Caco-2 (cell line): ENCODE measurements around the gene GRM7. TPM values are rescaled to one million over a fixed set of nuclear protein-coding genes. Genes with fewer than 3 reads are reported as not detected.

Experiments
- BruUV-seq: library from RNA; stranded (reverse); fragments of 400-500 nt; replicated peaks from 2 replicates; lab custom pipeline; 2021; lab: Mats Ljungman, UMichigan
- CTCF ChIA-PET: fragments of 300-600 bp; sonication (Branson Sonifier 250); formaldehyde crosslinking; loops from one replicate; lab custom pipeline; 2022; ENCODE audit warnings: antibody characterized with exemption; lab: Charles Lee
- POLR2A ChIA-PET: fragments of 300-600 bp; sonication (Branson Sonifier 250); formaldehyde crosslinking; loops from one replicate; lab custom pipeline; 2022; ENCODE audit warnings: antibody characterized with exemption; lab: Charles Lee
- DNase-seq, 2 experiments: peaks; one replicate each; pipeline versions ENCODE4 v3.0.0 to v3.0.0-alpha.2; 2020 to 2022
- H3K27me3 ChIP-seq: replicated peaks from 2 replicates; pipeline ENCODE4 v1.6.0; 2011; ENCODE audit warnings: low read length; ENCODE audit not compliant: control insufficient read depth, insufficient read depth
- H3K36me3 ChIP-seq: 2 replicates; pipeline ENCODE4 v1.5.1; 2011; ENCODE audit warnings: low read length; ENCODE audit not compliant: control insufficient read depth, insufficient read depth
- H3K4me1 ChIP-seq: fragments of 250-450 bp; sonication (Bioruptor Pico); 2 replicates; pipeline ENCODE4 v1.5.1; 2020; ENCODE audit warnings: mild to moderate bottlenecking
- H3K4me3 ChIP-seq: 2 replicates; pipeline ENCODE4 v1.5.1; 2011; ENCODE audit warnings: low read depth, mild to moderate bottlenecking, control low read depth, low read length
- H3K9me3 ChIP-seq: fragments of 250-450 bp; sonication (Bioruptor Pico); 2 replicates; pipeline ENCODE4 v1.5.1; 2020; ENCODE audit warnings: mild to moderate bottlenecking, moderate library complexity
- H3K27ac Mint-ChIP-seq: one replicate; pipeline ENCODE4 v1.8.0; 2022; ENCODE audit warnings: mixed read lengths; ENCODE audit not compliant: unreplicated experiment
- H3K27me3 Mint-ChIP-seq: one replicate; pipeline ENCODE4 v1.8.0; 2022; ENCODE audit warnings: mixed read lengths; ENCODE audit not compliant: insufficient read depth, unreplicated experiment
- H3K36me3 Mint-ChIP-seq: one replicate; pipeline ENCODE4 v1.8.0; 2022; ENCODE audit warnings: mild to moderate bottlenecking, mixed read lengths; ENCODE audit not compliant: insufficient read depth, unreplicated experiment
- H3K4me1 Mint-ChIP-seq: one replicate; pipeline ENCODE4 v1.8.0; 2022; ENCODE audit warnings: low read depth, mixed read lengths; ENCODE audit not compliant: unreplicated experiment
- H3K4me3 Mint-ChIP-seq: one replicate; pipeline ENCODE4 v1.8.0; 2022; ENCODE audit warnings: mild to moderate bottlenecking, moderate library complexity, mixed read lengths; ENCODE audit not compliant: unreplicated experiment
- H3K9me3 Mint-ChIP-seq: one replicate; pipeline ENCODE4 v1.8.0; 2022; ENCODE audit warnings: mixed read lengths; ENCODE audit not compliant: unreplicated experiment
- intact Hi-C: fragments of 100-400 bp; cut with micrococcal nuclease; formaldehyde crosslinking; loops from one replicate; pipeline ENCODE4 v1.10.0; 2022; ENCODE audit not compliant: unreplicated experiment
- total RNA-seq: library from RNA; stranded (reverse); gene quantifications from 2 replicates; pipeline ENCODE4 v1.2.3, GENCODE V29; 2022
- TF ChIP-seq, protein P1 (sequence below), 2 experiments: fragments of 200-600 bp in 1 of 2; IDR thresholded peaks; 1 replicate in 1 of 2; 2 replicates in 1 of 2; pipeline versions ENCODE4 v1.5.1 to v1.8.0; 2011 to 2022; ENCODE audit warnings: antibody characterized with exemption in 1 of 2, control low read depth in 1 of 2, inconsistent platforms in 1 of 2, low read depth in 1 of 2, low read length in 1 of 2, mild to moderate bottlenecking in 1 of 2, moderate library complexity in 1 of 2; ENCODE audit not compliant: insufficient read depth in 1 of 2, severe bottlenecking in 1 of 2, unreplicated experiment in 1 of 2

Gene GRM7
- total RNA-seq, 1 experiment from 2014 or later: not detected

GRCh38 chr3:7637694-7638093 lies 776.8 kb downstream of the GRM7 start:
- Mint-ChIP-seq H3K9me3 (no peaks in the 10 kb centered on the region), H3K36me3 (no peaks in the 10 kb centered on the region), H3K4me3 (no peak overlapping the region), H3K27me3 (peaks cover 14% of the 10 kb centered on the region), H3K27ac (no peak overlapping the region), H3K4me1 (no peaks in the 10 kb centered on the region)
- ChIA-PET CTCF (no interaction called here), POLR2A (no interaction called here)
- no peaks in the 10 kb centered on the region for H3K4me1 ChIP-seq
- no peaks in the 10 kb centered on the region for H3K36me3 ChIP-seq
- no peak for DNase-seq
- TF ChIP-seq, protein P1, sequence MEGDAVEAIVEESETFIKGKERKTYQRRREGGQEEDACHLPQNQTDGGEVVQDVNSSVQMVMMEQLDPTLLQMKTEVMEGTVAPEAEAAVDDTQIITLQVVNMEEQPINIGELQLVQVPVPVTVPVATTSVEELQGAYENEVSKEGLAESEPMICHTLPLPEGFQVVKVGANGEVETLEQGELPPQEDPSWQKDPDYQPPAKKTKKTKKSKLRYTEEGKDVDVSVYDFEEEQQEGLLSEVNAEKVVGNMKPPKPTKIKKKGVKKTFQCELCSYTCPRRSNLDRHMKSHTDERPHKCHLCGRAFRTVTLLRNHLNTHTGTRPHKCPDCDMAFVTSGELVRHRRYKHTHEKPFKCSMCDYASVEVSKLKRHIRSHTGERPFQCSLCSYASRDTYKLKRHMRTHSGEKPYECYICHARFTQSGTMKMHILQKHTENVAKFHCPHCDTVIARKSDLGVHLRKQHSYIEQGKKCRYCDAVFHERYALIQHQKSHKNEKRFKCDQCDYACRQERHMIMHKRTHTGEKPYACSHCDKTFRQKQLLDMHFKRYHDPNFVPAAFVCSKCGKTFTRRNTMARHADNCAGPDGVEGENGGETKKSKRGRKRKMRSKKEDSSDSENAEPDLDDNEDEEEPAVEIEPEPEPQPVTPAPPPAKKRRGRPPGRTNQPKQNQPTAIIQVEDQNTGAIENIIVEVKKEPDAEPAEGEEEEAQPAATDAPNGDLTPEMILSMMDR (IDR thresholded peaks at IDR 0.05; ENCODE audit: insufficient read depth in 1 of 2, low read depth in 1 of 2, low read length in 1 of 2, severe bottlenecking in 1 of 2, unreplicated experiment in 1 of 2): no peak
- intact Hi-C loops: no loop called here
- H3K4me3 ChIP-seq: no peak overlapping the region
- H3K9me3 ChIP-seq: no peaks in the 10 kb centered on the region
- BruUV-seq: no TSS peak
- no peaks in the 10 kb centered on the region for H3K27me3 ChIP-seq

GRCh38 chr3:7638103-7638502 lies 777.2 kb downstream of the GRM7 start:
- Mint-ChIP-seq H3K9me3 (no peaks in the 10 kb centered on the region), H3K4me3 (no peak overlapping the region), H3K27ac (no peak overlapping the region), H3K36me3 (no peaks in the 10 kb centered on the region), H3K4me1 (no peaks in the 10 kb centered on the region), H3K27me3 (peaks cover 13% of the 10 kb centered on the region)
- POLR2A ChIA-PET: no interaction called here
- TF ChIP-seq, protein P1 (IDR thresholded peaks at IDR 0.05; ENCODE audit: insufficient read depth in 1 of 2, low read depth in 1 of 2, low read length in 1 of 2, severe bottlenecking in 1 of 2, unreplicated experiment in 1 of 2): no peak
- no TSS peak for BruUV-seq
- no peak for DNase-seq
- Histone ChIP-seq H3K4me3 (no peak overlapping the region), H3K9me3 (no peaks in the 10 kb centered on the region), H3K27me3 (no peaks in the 10 kb centered on the region), H3K4me1 (no peaks in the 10 kb centered on the region), H3K36me3 (no peaks in the 10 kb centered on the region)
- intact Hi-C loops: no loop called here
- CTCF ChIA-PET: no interaction called here

DNA sequence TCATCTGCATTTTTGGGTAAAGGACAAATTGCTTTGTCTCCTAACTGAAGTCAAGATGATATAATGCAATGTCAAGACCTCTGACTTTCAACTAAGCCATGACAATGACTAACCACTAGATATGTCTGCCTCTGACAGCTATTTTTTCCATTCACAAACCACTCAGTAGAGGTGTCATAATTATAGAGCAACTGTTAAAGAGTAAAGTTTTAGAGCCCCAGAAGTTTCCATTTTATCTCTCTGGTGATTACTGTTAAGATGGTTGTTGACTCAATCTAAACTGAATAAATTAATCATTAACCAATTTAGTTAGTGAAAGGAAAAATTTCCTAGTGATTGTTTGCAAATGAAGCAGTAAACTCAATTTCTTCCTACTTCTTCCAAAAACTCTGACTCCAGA lies 779.9 kb downstream of the GRM7 start:
- TF ChIP-seq, protein P1 (IDR thresholded peaks at IDR 0.05; ENCODE audit: insufficient read depth in 1 of 2, low read depth in 1 of 2, low read length in 1 of 2, severe bottlenecking in 1 of 2, unreplicated experiment in 1 of 2): no peak
- Histone ChIP-seq H3K36me3 (no peaks in the 10 kb centered on the region), H3K4me1 (no peaks in the 10 kb centered on the region), H3K9me3 (no peaks in the 10 kb centered on the region), H3K4me3 (no peak overlapping the region), H3K27me3 (no peaks in the 10 kb centered on the region)
- no peaks in the 10 kb centered on the region for H3K36me3 Mint-ChIP-seq
- no TSS peak for BruUV-seq
- DNase-seq: no peak
- peaks cover 10% of the 10 kb centered on the region for H3K27me3 Mint-ChIP-seq
- intact Hi-C loops: no loop called here
- H3K9me3 Mint-ChIP-seq: no peaks in the 10 kb centered on the region
- CTCF ChIA-PET: no interaction called here
- H3K27ac Mint-ChIP-seq: no peak overlapping the region
- no peaks in the 10 kb centered on the region for H3K4me1 Mint-ChIP-seq
- no peak overlapping the region for H3K4me3 Mint-ChIP-seq
- POLR2A ChIA-PET: no interaction called here
